ENCODE measurements around the gene HPSE2.

GRCh38 chr10:98901441-98902110, 334.1 kb downstream of the HPSE2 start:
- TF ChIP-seq, protein P1, sequence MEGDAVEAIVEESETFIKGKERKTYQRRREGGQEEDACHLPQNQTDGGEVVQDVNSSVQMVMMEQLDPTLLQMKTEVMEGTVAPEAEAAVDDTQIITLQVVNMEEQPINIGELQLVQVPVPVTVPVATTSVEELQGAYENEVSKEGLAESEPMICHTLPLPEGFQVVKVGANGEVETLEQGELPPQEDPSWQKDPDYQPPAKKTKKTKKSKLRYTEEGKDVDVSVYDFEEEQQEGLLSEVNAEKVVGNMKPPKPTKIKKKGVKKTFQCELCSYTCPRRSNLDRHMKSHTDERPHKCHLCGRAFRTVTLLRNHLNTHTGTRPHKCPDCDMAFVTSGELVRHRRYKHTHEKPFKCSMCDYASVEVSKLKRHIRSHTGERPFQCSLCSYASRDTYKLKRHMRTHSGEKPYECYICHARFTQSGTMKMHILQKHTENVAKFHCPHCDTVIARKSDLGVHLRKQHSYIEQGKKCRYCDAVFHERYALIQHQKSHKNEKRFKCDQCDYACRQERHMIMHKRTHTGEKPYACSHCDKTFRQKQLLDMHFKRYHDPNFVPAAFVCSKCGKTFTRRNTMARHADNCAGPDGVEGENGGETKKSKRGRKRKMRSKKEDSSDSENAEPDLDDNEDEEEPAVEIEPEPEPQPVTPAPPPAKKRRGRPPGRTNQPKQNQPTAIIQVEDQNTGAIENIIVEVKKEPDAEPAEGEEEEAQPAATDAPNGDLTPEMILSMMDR (IDR thresholded peaks at IDR 0.05): no peak
- TF ChIP-seq POLR2A (IDR thresholded peaks at IDR 0.05) (no peak), POLR2AphosphoS5 (IDR thresholded peaks at IDR 0.05) (no peak)
